ENCODE data around the gene RNF11.

The RNF11 gene

GRCh38 chr1:51297401-51298321, 61.6 kb downstream of the RNF11 start:
- no peak for DNase-seq (ENCODE audit: low read depth)

GRCh38 chr1:51298322-51298705, 62.2 kb downstream of the RNF11 start:
- no peak for DNase-seq (ENCODE audit: low read depth)

GRCh38 chr1:51299185-51299885, 63.3 kb downstream of the RNF11 start:
- DNase-seq (ENCODE audit: low read depth): no peak

- DNase-seq (ENCODE audit: low read depth): no peak
Measured at GRCh38 chr1:51299981-51300670, 64.1 kb downstream of the RNF11 start.

- DNase-seq (ENCODE audit: low read depth): no peak
Measured at GRCh38 chr1:51301152-51301843, 65.2 kb downstream of the RNF11 start.

- DNase-seq (ENCODE audit: low read depth): no peak
Measured at GRCh38 chr1:51301844-51302162, 65.7 kb downstream of the RNF11 start.

- no peak for DNase-seq (ENCODE audit: low read depth)
Measured at GRCh38 chr1:51302270-51302669, 66.2 kb downstream of the RNF11 start.

GRCh38 chr1:51302746-51303145, 66.7 kb downstream of the RNF11 start:
- no peak for DNase-seq (ENCODE audit: low read depth)

GRCh38 chr1:51303315-51303714, 67.2 kb downstream of the RNF11 start:
- no peak for DNase-seq (ENCODE audit: low read depth)

- DNase-seq (ENCODE audit: low read depth): no peak
Measured at GRCh38 chr1:51303751-51304251, 67.7 kb downstream of the RNF11 start.

- DNase-seq (ENCODE audit: low read depth): no peak
Measured at GRCh38 chr1:51304360-51304759, 68.3 kb downstream of the RNF11 start.

- DNase-seq (ENCODE audit: low read depth): no peak
Measured at GRCh38 chr1:51305371-51305823, 69.3 kb downstream of the RNF11 start.

GRCh38 chr1:51306950-51307349, 70.9 kb downstream of the RNF11 start:
- DNase-seq (ENCODE audit: low read depth): no peak

GRCh38 chr1:51308636-51309035, 72.6 kb downstream of the RNF11 start:
- no peak for DNase-seq (ENCODE audit: low read depth)

GRCh38 chr1:51309291-51309690, 73.2 kb downstream of the RNF11 start:
- DNase-seq (ENCODE audit: low read depth): no peak

- no peak for DNase-seq (ENCODE audit: low read depth)
Measured at GRCh38 chr1:51310871-51311613, 75.0 kb downstream of the RNF11 start.

- DNase-seq (ENCODE audit: low read depth): no peak
Measured at GRCh38 chr1:51311826-51312225, 75.8 kb downstream of the RNF11 start.

GRCh38 chr1:51312718-51313117, 76.6 kb downstream of the RNF11 start:
- DNase-seq (ENCODE audit: low read depth): no peak

GRCh38 chr1:51313268-51313852, 77.3 kb downstream of the RNF11 start:
- DNase-seq (ENCODE audit: low read depth): no peak

GRCh38 chr1:51313961-51314777, 78.1 kb downstream of the RNF11 start:
- DNase-seq (ENCODE audit: low read depth): peak; percentile 67
